ENCODE data around the gene FLNB. TPM values are rescaled to one million over a fixed set of nuclear protein-coding genes. Genes with fewer than 3 reads are reported as not detected.

FLNB gene
- total and polyA plus RNA-seq, 2 of the 8 experiments (the other 6 are each of a cell fraction or from before 2014, with no cell fraction given), result 72.3 to 118 TPM

- TF ChIP-seq CHD7 (IDR thresholded peaks at IDR 0.05; ENCODE audit: insufficient replicate concordance, low read length), result no peak
Observed at GRCh38 chr3:57989646-57990045, 18.6 kb upstream of the FLNB start (continued).
